ENCODE data around the gene TMEM98.
"Not testable (repeated sequence)": the region's sequence is repeated elsewhere in the genome, so short reads cannot be mapped to it uniquely, and the experiment has no call there.

The TMEM98 gene

DNA sequence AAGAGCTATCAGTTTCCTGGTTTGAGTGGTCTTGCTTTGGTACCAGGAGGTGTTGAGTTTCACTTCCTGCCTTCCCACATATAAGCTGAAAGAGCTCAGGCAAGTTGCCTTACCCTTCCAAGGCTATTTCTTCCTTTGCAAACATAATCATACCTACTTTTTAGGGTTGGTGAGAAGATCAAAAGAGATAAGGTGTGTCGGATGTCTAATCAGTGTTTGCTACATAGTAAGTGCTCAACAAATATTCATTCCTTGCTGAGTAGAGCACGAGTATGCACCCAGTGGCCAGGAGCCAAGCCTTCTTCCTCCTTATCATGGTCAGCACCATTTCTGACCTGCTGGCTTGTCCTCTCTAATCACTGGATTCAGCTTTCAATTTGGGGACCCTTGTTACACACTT lies 12.7 kb upstream of the TMEM98 start:
- DNase-seq (ENCODE audit: low read depth) = no peak

DNA sequence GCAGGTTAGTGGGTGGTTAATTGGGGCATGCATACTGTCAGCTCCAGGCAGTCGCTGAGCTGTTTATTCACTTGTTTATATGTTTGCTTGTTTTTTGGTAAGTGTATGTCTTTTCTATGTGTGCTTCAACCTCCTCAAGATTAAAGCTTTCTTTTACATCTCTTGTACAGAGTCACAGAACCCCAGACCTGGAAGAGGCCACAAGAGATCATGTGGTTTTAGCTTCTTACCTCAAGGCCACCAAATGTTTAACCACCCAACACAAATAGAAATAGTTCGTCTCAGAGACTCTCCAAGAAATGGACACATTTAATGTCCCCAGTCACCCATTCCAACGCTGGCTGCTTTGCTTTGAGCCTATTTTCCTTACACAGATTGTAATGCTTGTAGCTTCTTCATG lies 11.8 kb upstream of the TMEM98 start:
- no peak for DNase-seq (ENCODE audit: low read depth)

DNA sequence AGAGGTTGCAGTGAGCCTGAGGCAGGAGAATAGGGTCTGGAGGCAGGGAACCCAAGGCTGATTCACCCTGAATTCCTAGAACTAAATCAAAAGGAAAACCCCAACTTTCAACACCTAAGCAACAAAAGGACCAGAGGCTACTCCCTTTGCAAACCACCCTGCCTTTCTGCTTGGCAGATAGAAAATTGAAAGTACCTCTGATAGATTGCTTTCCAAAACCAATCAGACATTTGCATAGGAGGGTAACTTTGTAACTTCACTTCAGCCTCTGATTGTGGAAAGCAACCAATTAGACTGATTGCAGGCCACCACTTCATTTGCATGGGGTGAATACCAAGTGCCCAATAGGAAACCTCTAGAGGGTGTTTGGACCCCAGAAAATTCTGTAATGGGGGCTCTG lies 10.9 kb upstream of the TMEM98 start:
- no peak for DNase-seq (ENCODE audit: low read depth)

DNA sequence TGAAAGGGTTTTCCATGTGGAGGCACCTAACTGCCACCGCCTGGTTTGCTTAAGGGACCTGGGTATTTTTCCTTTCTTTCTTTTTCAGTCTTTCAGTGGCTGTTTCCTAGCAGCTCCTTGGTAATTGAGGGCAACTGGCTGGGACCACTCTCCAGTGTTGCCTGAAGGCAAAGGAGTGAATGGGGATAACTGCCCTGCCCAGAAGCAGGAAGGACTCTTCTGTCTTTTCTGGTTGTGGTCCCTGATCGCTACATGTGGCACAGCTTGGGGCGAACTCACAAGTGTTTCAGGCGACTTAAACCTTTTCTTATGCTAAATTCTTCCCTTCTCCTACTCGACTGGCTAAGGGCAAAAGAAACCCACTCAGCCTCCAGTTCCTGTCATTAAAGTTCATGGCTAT lies 10.1 kb upstream of the TMEM98 start:
- DNase-seq (ENCODE audit: low read depth) = no peak

DNA sequence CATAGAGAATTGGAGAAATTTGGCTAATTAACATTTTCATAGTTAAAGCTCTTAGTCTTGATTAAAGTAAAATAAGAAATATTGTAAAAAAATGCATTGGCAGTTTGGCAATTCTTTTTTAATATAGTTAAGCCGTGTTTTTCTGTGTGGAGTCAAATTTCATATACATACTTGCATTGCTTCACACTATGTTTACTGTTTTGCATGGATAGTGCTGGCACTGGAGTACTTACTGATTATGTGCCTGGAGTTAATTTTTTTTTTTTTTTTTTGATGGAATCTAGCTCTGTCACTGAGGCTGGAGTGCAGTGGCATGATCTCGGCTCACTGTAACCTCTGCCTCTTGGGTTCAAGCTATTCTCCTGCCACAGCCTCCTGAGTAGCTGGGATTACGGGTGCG lies 8.1 kb upstream of the TMEM98 start:
- DNase-seq (ENCODE audit: low read depth) = not testable (repeated sequence)

DNA sequence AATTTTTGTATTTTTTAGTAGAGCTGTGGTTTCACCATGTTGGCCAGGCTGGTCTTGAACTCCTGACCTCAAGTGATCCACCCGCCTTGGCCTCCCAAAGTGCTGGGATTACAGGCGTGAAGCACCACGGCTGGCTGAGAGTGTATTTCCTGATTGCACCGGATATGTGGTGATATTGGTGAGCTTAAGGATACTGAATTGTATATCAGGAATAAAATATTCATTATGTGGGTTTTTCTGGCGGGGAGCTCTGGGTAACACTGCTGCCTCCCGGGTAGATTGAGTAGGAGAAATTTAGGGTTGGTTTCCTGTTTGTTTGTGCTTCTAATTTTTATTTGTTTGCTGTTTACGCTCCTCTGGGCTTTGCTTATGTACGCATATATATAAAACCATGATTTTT lies 7.7 kb upstream of the TMEM98 start:
- DNase-seq (ENCODE audit: low read depth) = no peak

DNA sequence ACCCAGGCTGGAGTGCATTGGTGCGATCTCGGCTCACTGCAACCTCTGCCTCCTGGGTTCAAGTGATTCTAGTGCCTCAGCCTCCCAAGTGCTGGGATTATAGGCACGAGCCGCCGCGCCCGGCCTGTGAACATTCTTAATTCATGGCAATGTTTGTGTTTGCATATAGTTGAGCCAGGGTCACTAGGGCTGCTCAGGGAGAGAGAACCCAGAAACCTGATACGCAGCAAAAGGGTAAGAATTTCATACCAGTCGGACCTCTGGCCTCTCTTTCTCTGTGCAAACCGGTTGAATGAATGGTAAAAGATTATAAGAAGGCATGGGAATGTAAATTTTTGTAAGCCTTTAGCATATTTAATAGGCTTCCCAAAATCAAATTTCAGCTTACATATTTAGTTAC lies 6.9 kb upstream of the TMEM98 start:
- no peak for DNase-seq (ENCODE audit: low read depth)

DNA sequence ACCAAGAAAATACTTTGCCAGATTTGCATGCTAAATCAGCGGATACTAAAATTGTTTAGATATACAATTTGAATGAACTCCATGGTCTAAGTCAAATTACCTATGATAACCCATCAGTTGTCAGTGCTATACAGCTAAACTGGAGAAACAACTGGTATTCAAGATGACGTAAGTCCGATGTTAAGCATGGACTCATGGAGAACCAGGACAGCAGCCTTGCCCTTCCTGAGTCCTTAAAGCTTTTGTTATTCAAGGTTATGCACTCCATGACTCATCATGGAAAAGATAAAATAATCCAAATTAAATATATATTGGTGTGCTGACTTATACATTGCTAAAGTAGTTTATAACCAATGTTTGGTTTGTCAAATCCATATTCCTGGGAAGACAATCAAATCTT lies 4.0 kb upstream of the TMEM98 start:
- not testable (repeated sequence) for DNase-seq (ENCODE audit: low read depth)

DNA sequence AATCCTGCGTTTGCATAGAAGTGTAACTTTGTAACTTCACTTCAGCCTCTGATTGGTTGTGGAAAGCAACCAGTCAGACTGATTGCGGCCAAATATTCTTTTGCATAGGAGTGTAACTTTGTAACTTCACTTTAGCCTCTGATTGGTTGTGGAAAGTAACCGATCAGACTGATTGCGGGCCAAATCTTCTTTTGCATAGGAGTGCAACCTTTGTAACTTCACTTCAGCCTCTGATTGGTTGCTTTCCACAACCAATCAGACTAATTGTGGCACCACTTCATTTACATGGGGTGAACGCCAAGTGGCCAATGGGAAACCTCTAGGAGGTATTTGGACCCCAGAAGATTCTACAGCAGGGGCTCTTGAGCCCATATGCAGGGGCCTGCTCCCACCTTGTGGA lies 1.8 kb upstream of the TMEM98 start:
- no peak for DNase-seq (ENCODE audit: low read depth)

DNA sequence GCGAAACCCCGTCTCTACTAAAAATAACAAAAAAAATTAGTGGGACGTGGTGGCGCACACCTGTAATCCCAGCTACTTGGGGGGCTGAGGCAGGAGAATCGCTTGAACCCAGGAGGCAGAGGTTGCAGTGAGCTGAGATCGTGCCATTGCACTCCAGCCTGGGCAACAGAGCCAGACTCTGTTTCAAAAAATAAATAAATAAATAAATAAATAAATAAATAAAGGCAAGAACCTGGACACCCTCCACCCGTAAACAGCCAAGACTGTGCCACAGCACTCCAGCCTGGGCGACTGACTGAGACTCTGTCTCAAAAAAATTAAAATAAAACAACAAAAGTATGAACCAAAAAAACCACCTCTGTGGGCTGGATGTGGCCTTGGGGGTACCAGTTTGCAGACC lies 1.2 kb upstream of the TMEM98 start:
- DNase-seq (ENCODE audit: low read depth) = not testable (repeated sequence)

DNA sequence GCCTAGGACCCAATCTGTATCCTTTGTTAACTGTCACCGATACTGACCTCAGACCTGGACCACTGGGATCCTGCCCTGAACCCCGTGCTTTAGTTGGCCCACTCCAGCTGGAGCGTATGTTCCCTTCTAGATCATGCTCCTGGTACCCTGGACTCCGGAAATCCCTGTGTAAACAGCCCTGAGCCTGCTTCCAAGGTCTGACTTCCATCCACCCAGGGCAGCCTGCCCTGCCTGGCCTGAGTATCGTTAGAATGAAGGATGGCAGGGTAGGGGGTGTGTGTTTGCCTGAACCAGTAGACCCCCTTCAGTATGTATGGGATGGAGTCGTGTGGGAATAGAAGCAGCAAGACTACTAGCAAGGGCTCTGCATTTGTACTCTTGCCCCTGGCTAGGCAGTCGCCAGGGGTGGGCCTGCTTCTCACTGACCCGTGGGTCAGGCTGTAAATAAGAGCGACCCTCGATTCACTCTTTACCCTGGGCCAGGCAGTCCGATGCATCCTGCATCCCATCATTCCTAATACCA lies 691 bp upstream of the TMEM98 start:
- DNase-seq (ENCODE audit: low read depth) = no peak

DNA sequence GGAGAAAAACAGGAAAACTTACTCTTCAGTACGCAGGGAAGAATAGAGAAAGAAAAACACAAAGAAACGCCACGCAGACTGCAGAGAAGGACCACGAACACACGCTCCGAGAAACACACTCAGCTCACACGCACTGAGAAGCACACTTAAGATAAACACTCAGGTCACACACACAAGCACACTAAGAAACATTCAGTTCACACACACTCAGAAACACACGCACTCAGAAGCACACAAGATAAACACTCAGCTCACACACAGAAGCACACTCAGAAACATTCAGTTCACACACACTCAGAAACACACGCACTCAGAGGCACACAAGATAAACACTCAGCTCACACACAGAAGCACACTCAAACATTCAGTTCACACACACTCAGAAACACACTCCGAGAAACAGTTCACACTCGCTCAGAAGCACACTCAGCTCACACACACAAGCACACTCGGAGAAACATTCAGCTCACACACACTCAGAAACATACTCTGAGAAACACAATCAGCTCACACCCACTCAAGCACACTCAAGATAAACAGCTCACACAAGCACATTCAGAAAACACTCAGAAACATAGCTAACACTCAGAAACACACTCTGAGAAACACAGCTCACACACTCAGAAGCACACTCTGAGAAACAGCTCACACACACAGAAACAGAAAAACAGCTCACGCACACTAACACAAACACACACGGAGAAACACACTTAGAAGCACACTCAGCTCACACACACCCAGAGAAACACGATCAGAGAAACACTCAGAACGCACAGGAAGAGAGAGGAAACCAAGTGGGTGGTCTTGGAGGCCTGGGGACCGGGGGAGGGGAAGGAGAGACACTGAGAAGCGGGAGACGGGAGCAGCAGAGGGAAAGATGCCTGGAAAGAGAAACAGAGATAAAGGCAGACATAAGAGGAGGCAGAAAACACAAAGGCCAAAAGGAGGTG lies 908 bp downstream of the TMEM98 start:
- no peak for DNase-seq (ENCODE audit: low read depth)

DNA sequence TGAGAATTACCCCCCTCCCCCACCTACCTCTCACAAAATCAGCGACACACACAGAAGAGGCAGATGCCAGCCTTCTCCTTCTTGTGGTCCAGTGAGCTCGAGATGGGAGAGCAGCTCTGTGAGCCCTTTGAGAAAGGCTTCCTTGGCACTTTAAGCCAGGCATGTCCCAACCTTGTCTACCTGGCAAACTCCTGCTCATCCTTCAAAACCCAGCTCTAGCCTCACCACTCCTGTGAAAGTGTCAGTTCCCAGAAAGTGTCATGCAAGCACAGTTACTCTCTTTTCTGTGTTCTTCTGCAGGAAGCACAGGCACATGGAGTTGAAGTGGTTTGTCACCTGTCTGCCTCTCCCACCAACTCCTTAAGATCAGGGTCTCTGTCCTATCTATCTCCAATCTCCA lies 1.6 kb downstream of the TMEM98 start:
- DNase-seq (ENCODE audit: low read depth) = no peak

DNA sequence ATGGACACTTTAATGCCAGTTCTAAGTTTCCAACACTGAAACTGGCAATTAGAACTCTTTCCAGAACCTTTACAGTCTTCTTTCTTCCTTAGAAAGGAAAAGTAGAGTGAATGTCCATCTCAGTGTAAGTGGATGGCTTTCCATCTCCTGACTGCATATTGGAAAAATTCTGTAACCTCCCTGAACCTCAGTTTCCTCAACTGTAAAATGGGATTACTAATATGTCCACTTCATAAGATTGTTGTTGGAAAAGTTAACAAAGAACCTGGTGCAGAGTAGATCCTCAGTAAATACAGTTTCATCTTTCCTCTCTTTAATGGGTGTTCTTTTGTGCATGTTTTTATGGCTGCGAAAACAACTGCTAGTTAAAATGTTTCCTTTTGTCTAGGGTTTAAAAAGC lies 2.6 kb downstream of the TMEM98 start:
- DNase-seq (ENCODE audit: low read depth) = no peak

DNA sequence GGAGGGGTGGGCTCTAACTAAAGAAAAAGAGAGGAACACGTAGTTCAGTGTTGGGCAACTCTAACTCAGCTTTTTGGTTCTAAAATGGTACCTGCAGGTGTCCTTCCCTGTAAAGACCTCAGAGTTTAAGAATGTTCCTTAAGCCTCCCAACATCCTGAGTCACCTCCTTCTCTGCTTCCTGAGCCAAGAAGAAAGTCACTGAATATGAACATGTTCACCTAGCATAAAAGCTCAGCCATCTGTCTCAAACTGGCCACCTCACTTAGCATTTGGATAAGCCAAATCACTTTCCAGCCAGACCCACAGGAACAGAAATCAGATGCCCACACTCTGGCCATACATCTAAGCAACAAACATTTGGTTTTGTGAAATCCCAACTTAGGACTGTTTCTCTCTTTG lies 3.7 kb downstream of the TMEM98 start:
- DNase-seq (ENCODE audit: low read depth) = no peak

DNA sequence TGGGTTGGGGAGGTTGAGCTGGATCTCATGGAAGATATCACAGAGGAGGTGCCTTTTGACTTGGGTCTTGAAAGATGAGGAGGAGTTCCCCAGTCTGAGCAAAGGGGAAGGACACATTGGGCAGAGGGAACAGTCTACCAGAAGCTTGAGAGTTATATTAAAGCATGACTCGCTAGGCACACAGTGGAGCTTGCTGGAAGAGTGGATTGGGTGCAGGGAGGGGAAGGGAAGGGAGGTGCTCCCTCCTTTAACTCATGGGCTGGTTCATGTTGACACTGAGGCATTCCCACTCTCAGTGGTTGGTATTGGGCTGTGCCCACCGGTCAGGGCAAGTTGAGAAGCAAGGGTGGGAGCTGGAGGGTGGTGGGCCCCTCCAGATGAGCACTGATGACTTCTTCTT lies 5.9 kb downstream of the TMEM98 start:
- DNase-seq (ENCODE audit: low read depth) = no peak

DNA sequence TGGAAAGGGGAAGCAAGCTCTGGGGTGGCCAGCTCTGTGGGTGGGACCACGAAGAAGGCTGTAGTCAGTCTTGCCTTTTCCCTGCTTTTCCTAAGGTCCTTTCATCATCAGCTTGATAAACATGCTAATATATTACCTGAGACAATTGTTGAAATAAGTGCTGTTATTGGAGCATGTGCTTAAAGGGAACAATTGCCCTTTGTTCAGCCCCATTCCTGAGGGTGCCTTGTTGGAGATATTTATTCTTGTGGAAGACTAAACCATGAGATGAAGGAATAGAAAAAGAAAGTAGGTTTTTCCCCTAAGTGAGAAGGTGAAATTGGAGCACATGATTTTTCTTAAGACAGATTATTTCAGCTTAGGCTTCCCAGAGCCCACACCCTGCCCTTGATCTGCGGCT lies 7.8 kb downstream of the TMEM98 start:
- no peak for DNase-seq (ENCODE audit: low read depth)

DNA sequence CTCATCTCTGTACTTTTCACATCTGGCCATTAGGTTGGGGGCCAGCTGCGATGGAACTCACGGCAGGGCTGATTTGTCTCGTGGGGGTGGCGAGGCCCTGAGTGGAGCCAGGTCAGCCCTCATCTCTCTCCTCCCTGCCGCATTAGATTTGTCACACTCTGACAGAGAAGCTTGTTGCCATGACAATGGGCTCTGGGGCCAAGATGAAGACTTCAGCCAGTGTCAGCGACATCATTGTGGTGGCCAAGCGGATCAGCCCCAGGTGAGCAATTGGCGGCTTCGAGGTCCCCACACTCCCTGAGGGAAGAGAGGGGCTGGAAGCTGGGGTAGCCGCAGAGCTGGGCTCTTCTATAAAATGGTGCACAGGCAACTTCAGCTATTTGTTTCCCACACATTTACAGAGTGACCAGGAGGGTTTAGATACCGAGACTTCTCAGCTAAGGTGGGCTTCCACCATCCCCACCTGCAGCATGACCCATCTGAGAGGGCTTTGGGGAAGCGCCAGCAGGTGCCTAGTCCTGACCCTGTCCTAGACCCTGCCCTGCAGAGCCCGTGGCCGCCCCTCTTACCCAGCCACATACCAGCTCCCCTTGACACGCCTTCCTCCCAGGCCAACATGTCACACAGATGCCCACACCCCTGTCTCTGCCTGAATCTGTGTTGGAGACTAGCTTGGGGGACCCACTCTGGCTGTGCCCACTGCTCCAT lies 8.4 kb downstream of the TMEM98 start:
- DNase-seq (ENCODE audit: low read depth) = no peak

DNA sequence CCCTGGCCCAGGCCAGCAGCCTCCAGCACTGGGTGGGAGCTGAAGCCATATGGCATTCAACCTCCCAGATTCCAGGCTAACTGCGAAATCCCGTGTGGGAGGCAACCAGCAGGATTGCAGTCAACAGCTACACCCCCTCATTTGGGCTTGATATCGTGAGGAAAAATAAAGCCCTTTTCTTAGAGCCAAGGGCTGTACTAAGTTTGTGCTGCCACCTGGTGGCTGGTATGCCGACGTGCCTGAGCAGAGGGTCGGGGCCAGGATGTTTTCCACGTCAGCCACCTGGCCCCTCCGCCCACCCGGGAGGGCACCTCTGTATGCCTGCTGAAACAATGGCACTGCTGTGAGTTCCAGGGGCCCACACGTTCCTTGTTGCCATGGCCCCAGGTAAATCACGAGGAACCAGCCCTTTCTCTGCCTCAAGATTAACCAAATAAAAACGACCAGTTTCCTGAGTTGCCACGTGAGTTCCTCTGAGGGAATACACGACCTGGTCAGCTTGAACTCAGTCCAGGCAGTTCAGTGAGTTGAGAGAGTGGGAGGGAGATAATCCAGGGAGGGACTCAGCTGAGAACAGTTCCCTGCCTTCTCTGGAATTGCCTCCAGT lies 9.0 kb downstream of the TMEM98 start:
- no peak for DNase-seq (ENCODE audit: low read depth)

DNA sequence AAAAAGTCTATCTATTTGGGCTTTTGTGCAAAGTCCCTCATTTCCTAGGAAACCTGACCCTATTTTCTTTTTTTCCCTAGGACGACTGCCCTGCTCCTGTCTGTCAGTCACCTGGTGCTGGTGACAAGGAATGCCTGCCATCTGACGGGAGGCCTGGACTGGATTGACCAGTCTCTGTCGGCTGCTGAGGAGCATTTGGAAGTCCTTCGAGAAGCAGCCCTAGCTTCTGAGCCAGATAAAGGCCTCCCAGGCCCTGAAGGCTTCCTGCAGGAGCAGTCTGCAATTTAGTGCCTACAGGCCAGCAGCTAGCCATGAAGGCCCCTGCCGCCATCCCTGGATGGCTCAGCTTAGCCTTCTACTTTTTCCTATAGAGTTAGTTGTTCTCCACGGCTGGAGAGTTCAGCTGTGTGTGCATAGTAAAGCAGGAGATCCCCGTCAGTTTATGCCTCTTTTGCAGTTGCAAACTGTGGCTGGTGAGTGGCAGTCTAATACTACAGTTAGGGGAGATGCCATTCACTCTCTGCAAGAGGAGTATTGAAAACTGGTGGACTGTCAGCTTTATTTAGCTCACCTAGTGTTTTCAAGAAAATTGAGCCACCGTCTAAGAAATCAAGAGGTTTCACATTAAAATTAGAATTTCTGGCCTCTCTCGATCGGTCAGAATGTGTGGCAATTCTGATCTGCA lies 12.9 kb downstream of the TMEM98 start:
- no peak for DNase-seq (ENCODE audit: low read depth)

DNA sequence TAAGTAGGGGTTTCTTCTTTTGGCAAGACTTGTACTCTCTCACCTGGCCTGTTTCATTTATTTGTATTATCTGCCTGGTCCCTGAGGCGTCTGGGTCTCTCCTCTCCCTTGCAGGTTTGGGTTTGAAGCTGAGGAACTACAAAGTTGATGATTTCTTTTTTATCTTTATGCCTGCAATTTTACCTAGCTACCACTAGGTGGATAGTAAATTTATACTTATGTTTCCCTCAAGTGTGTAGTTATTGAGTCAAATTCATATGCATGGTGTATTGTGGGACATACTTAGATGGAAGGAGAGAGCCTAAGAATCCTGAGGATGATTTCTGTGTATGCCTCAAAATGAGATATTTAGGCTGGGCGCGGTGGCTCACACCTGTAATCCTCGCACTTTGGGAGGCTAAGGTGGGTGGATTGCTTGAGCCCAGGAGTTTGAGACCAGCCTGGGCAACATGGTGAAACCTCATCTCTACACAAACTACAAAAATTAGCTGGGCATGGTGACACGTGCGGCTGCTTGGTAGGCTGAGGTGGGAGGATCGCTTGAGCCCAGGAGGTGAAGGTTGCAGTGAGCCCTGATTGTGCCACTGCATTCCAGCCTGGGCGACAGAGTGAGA lies 13.6 kb downstream of the TMEM98 start:
- no peak for DNase-seq (ENCODE audit: low read depth)

DNA sequence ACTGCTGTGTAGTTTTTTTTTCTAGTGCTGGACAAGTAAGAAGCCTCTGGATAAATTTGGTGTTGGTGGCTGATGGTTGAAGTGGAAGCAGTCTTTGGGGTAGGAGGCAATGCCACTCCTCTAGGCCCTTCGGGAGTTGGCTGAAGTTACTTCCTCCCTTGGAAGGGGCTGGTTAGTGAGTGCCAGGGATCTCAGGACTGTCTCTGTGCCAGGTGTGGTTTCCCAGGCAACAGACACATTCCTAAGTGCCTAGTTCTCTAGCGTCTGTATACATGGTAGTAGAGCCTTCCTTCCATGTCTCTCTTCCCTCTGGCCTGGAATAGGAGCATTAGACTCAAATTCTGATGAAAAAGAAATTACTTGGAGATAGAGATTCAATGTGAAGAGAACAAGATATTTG lies 15.3 kb downstream of the TMEM98 start:
- DNase-seq (ENCODE audit: low read depth) = no peak
